B cell (primary cell): ENCODE measurements around the gene DCP1A.

Source experiments
- EZH2 ChIP-seq: IDR thresholded peaks from 2 replicates; pipeline ENCODE4 v1.6.1; 2012; ENCODE audit warnings: borderline replicate concordance, low read depth, mild to moderate bottlenecking, moderate library complexity, low read length; ENCODE audit not compliant: insufficient read depth, poor library complexity, severe bottlenecking
- TF ChIP-seq, protein P1 (sequence below): fragments of 200-600 bp; IDR thresholded peaks from one replicate; pipeline ENCODE4 v1.8.0; 2022; ENCODE audit warnings: antibody characterized with exemption, mild to moderate bottlenecking

DNA sequence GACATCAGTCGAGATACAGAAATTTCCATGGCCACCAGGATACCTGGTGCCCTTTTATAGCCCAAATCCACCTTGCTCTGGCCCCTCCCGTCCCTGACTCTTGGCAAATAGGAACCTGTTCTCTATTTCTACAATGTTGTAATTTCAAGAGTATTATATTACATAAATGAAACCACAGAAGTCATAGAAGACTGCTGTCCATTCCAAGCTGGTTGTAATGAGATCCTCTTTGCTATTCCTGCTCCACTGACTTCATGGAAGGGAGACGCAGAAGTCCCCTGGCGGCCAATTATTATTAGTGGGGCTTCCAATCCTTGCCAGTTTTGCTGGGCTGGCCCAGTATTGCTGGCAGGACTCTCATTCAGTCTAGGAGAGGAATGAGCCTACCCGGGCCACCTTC lies 26.6 kb downstream of the DCP1A start:
- TF ChIP-seq, protein P1, sequence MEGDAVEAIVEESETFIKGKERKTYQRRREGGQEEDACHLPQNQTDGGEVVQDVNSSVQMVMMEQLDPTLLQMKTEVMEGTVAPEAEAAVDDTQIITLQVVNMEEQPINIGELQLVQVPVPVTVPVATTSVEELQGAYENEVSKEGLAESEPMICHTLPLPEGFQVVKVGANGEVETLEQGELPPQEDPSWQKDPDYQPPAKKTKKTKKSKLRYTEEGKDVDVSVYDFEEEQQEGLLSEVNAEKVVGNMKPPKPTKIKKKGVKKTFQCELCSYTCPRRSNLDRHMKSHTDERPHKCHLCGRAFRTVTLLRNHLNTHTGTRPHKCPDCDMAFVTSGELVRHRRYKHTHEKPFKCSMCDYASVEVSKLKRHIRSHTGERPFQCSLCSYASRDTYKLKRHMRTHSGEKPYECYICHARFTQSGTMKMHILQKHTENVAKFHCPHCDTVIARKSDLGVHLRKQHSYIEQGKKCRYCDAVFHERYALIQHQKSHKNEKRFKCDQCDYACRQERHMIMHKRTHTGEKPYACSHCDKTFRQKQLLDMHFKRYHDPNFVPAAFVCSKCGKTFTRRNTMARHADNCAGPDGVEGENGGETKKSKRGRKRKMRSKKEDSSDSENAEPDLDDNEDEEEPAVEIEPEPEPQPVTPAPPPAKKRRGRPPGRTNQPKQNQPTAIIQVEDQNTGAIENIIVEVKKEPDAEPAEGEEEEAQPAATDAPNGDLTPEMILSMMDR: no peak
- no peak for TF ChIP-seq EZH2
